Neural progenitor cell (in vitro differentiated cells): ENCODE results near the gene DNAAF5. TPM values are rescaled to one million over a fixed set of nuclear protein-coding genes. Genes with fewer than 3 reads are reported as not detected.

Source experiments
- DNase-seq: peaks from one replicate; pipeline ENCODE4 v3.0.0-alpha.2; 2016; ENCODE audit warnings: low spot score
- H2AFZ ChIP-seq: fragments of 200-600 bp; sonication (generic); replicated peaks from 2 replicates; pipeline ENCODE4 v1.6.1; 2016; ENCODE audit warnings: antibody characterized with exemption
- H3F3A ChIP-seq: fragments of 200-600 bp; sonication (generic); 2 replicates; pipeline ENCODE4 v1.6.1; 2016; ENCODE audit warnings: antibody characterized with exemption, low read depth
- H3K27ac ChIP-seq: fragments of 200-600 bp; sonication (generic); 2 replicates; pipeline ENCODE4 v1.5.1; 2016; ENCODE audit warnings: mild to moderate bottlenecking
- H3K27me3 ChIP-seq: fragments of 200-600 bp; sonication (generic); 2 replicates; pipeline ENCODE4 v1.6.1; 2016; ENCODE audit warnings: mild to moderate bottlenecking, moderate library complexity
- H3K36me3 ChIP-seq: fragments of 200-600 bp; sonication (generic); 2 replicates; pipeline ENCODE4 v1.5.1; 2016
- H3K4me1 ChIP-seq: fragments of 200-600 bp; sonication (generic); 2 replicates; pipeline ENCODE4 v1.6.1; 2016; ENCODE audit warnings: mixed run types
- H3K4me2 ChIP-seq: fragments of 200-600 bp; sonication (generic); 2 replicates; pipeline ENCODE4 v1.6.1; 2016
- H3K4me3 ChIP-seq: fragments of 200-600 bp; sonication (generic); 2 replicates; pipeline ENCODE4 v1.5.1; 2016
- H3K79me2 ChIP-seq: fragments of 200-600 bp; sonication (generic); 2 replicates; pipeline ENCODE4 v1.6.1; 2016; ENCODE audit warnings: low read depth
- H3K9ac ChIP-seq: fragments of 200-600 bp; sonication (generic); 2 replicates; pipeline ENCODE4 v1.6.1; 2016
- H3K9me3 ChIP-seq: fragments of 200-600 bp; sonication (generic); 2 replicates; pipeline ENCODE4 v1.5.1; 2016; ENCODE audit warnings: low read depth
- H4K20me1 ChIP-seq: fragments of 200-600 bp; sonication (generic); 2 replicates; pipeline ENCODE4 v1.6.1; 2016; ENCODE audit warnings: low read depth
- H3K27ac Mint-ChIP-seq: 3 replicates; pipeline ENCODE4 v1.8.0; 2021; ENCODE audit warnings: mixed read lengths
- H3K27me3 Mint-ChIP-seq: 2 replicates; pipeline ENCODE4 v1.8.0; 2022; ENCODE audit warnings: low read depth, mild to moderate bottlenecking, inconsistent platforms, moderate library complexity, mixed read lengths; ENCODE audit not compliant: insufficient read depth
- H3K36me3 Mint-ChIP-seq: 3 replicates; pipeline ENCODE4 v1.8.0; 2021; ENCODE audit warnings: mixed read lengths
- H3K4me1 Mint-ChIP-seq: 3 replicates; pipeline ENCODE4 v1.8.0; 2021; ENCODE audit warnings: mixed read lengths
- H3K4me3 Mint-ChIP-seq: 3 replicates; pipeline ENCODE4 v1.8.0; 2021; ENCODE audit warnings: mild to moderate bottlenecking, moderate library complexity, mixed read lengths
- H3K9me3 Mint-ChIP-seq: 3 replicates; pipeline ENCODE4 v1.8.0; 2020; ENCODE audit warnings: mixed read lengths
- CTCF ChIP-seq: fragments of 200-600 bp; sonication (generic); IDR thresholded peaks from 2 replicates; pipeline ENCODE4 v1.5.1; 2017; ENCODE audit warnings: antibody characterized with exemption, mild to moderate bottlenecking
- EZH2 ChIP-seq: fragments of 200-600 bp; sonication (generic); IDR thresholded peaks from 2 replicates; pipeline ENCODE4 v1.6.1; 2017; ENCODE audit warnings: antibody characterized with exemption, mild to moderate bottlenecking, moderate library complexity
- EZH2phosphoT487 ChIP-seq: fragments of 200-600 bp; sonication (generic); IDR thresholded peaks from 2 replicates; pipeline ENCODE4 v1.6.1; 2017; ENCODE audit warnings: antibody characterized with exemption
- total RNA-seq: library from RNA; depleted of rRNA; stranded (reverse); fragments of >200 nt; gene quantifications from 2 replicates; pipeline ENCODE4 v1.2.3, GENCODE V29; 2015; ENCODE audit warnings: low replicate concordance

The DNAAF5 gene
- total RNA-seq, 1 donor from 2014 or later = 23.5 TPM

- H3K27ac Mint-ChIP-seq = no peak overlapping the region
- no peaks in the 10 kb centered on the region for H3K4me1 Mint-ChIP-seq
- no peaks in the 10 kb centered on the region for H3K79me2 ChIP-seq
- no peak overlapping the region for H3K9ac ChIP-seq
- H2AFZ ChIP-seq = no peak overlapping the region
- no peaks in the 10 kb centered on the region for H3F3A ChIP-seq
- no peak overlapping the region for H3K4me2 ChIP-seq
- H4K20me1 ChIP-seq = no peaks in the 10 kb centered on the region
- TF ChIP-seq EZH2 = no peak
- TF ChIP-seq EZH2phosphoT487 = no peak
- no peak for TF ChIP-seq CTCF
- no peaks in the 10 kb centered on the region for H3K4me1 ChIP-seq
- H3K27me3 ChIP-seq = no peaks in the 10 kb centered on the region
- DNase-seq = no peak
- no peak overlapping the region for H3K4me3 Mint-ChIP-seq
- H3K36me3 ChIP-seq = no peaks in the 10 kb centered on the region
- H3K36me3 Mint-ChIP-seq = peaks cover 20% of the 10 kb centered on the region
- no peak overlapping the region for H3K4me3 ChIP-seq
- peaks cover 2% of the 10 kb centered on the region for H3K9me3 Mint-ChIP-seq
- peaks cover 5% of the 10 kb centered on the region for H3K27me3 Mint-ChIP-seq
- no peaks in the 10 kb centered on the region for H3K9me3 ChIP-seq
- no peak overlapping the region for H3K27ac ChIP-seq
These were observed 38.9 kb downstream of the DNAAF5 start for GRCh38 chr7:765383-765782.

GRCh38 chr7:767580-767940 lies 41.1 kb downstream of the DNAAF5 start:
- no peak overlapping the region for H3K4me3 ChIP-seq
- H3K9ac ChIP-seq = no peak overlapping the region
- H3K27ac ChIP-seq = no peak overlapping the region
- no peak for TF ChIP-seq EZH2phosphoT487
- no peak for TF ChIP-seq CTCF
- TF ChIP-seq EZH2 = no peak
- no peaks in the 10 kb centered on the region for H3K4me1 Mint-ChIP-seq
- H3F3A ChIP-seq = no peaks in the 10 kb centered on the region
- no peaks in the 10 kb centered on the region for H3K27me3 ChIP-seq
- no peak overlapping the region for H3K4me2 ChIP-seq
- no peaks in the 10 kb centered on the region for H3K36me3 ChIP-seq
- H3K36me3 Mint-ChIP-seq = peaks cover 21% of the 10 kb centered on the region
- H3K27ac Mint-ChIP-seq = peak overlapping the region; percentile 97
- peak overlapping the region; percentile 22 for H3K4me3 Mint-ChIP-seq
- H2AFZ ChIP-seq = no peak overlapping the region
- no peaks in the 10 kb centered on the region for H3K4me1 ChIP-seq
- peaks cover 5% of the 10 kb centered on the region for H3K27me3 Mint-ChIP-seq
- H3K79me2 ChIP-seq = no peaks in the 10 kb centered on the region
- DNase-seq = no peak
- H3K9me3 ChIP-seq = no peaks in the 10 kb centered on the region
- H4K20me1 ChIP-seq = no peaks in the 10 kb centered on the region
- H3K9me3 Mint-ChIP-seq = peaks cover 2% of the 10 kb centered on the region

- peaks cover 5% of the 10 kb centered on the region for H3K27me3 Mint-ChIP-seq
- Histone ChIP-seq H3K27ac (no peak overlapping the region), H3K9ac (no peak overlapping the region), H3K36me3 (no peaks in the 10 kb centered on the region), H3K27me3 (no peaks in the 10 kb centered on the region), H2AFZ (no peak overlapping the region), H3F3A (no peaks in the 10 kb centered on the region), H3K79me2 (no peaks in the 10 kb centered on the region), H3K9me3 (no peaks in the 10 kb centered on the region), H3K4me3 (no peak overlapping the region), H3K4me1 (no peaks in the 10 kb centered on the region), H3K4me2 (no peak overlapping the region), H4K20me1 (no peaks in the 10 kb centered on the region)
- no peak for TF ChIP-seq CTCF
- TF ChIP-seq EZH2phosphoT487 = no peak
- TF ChIP-seq EZH2 = no peak
- no peaks in the 10 kb centered on the region for H3K4me1 Mint-ChIP-seq
- peaks cover 21% of the 10 kb centered on the region for H3K36me3 Mint-ChIP-seq
- peaks cover 2% of the 10 kb centered on the region for H3K9me3 Mint-ChIP-seq
- H3K4me3 Mint-ChIP-seq = no peak overlapping the region
- H3K27ac Mint-ChIP-seq = no peak overlapping the region
- no peak for DNase-seq
These were observed 41.6 kb downstream of the DNAAF5 start for GRCh38 chr7:767941-768731.
